BJ (cell line): ENCODE measurements around the gene SLC12A7. TPM values are rescaled to one million over a fixed set of nuclear protein-coding genes. Genes with fewer than 3 reads are reported as not detected.

Experiments used
- CTCF ChIA-PET: fragments of 350-600 bp; formaldehyde crosslinking; extraction: SDS; loops from one replicate; lab custom pipeline; 2021; ENCODE audit warnings: antibody characterized with exemption, inconsistent platforms; lab: Yijun Ruan, JAX
- POLR2A ChIA-PET: fragments of 300-600 bp; sonication (Branson Sonifier 250); formaldehyde crosslinking; extraction: SDS; loops from one replicate; lab custom pipeline; 2021; ENCODE audit warnings: antibody characterized with exemption; lab: Charles Lee
- DNase-seq: peaks from one replicate; pipeline ENCODE4 v3.0.0-alpha.2; 2011; ENCODE audit warnings: low read depth
- H3K27me3 ChIP-seq: 2 replicates; pipeline ENCODE4 v1.6.0; 2011; ENCODE audit warnings: low read length; ENCODE audit not compliant: control insufficient read depth, insufficient read depth
- H3K36me3 ChIP-seq: 2 replicates; pipeline ENCODE4 v1.5.1; 2011; ENCODE audit warnings: low read length; ENCODE audit not compliant: control insufficient read depth, insufficient read depth
- H3K4me3 ChIP-seq: 2 replicates; pipeline ENCODE4 v1.5.1; 2011; ENCODE audit warnings: low read depth, mild to moderate bottlenecking, control low read depth, low read length
- polyA plus RNA-seq: library from polyadenylated mRNA; depleted of rRNA; stranded (reverse); fragments of >200 nt; gene quantifications from 2 replicates; pipeline ENCODE4 v1.2.3, GENCODE V29; 2011
- TF ChIP-seq, protein P1 (sequence below): IDR thresholded peaks from 2 replicates; pipeline ENCODE4 v1.5.1; 2011; ENCODE audit warnings: low read depth, mild to moderate bottlenecking, control low read depth, inconsistent platforms, low read length, moderate library complexity; ENCODE audit not compliant: insufficient read depth

Gene SLC12A7
- polyA plus RNA-seq, 1 experiment: 4.6 TPM

- DNase-seq: no peak
- ChIA-PET CTCF (no interaction called here), POLR2A (no interaction called here)
- peaks cover 5% of the 10 kb centered on the region for H3K36me3 ChIP-seq
- H3K27me3 ChIP-seq: no peaks in the 10 kb centered on the region
- TF ChIP-seq, protein P1, sequence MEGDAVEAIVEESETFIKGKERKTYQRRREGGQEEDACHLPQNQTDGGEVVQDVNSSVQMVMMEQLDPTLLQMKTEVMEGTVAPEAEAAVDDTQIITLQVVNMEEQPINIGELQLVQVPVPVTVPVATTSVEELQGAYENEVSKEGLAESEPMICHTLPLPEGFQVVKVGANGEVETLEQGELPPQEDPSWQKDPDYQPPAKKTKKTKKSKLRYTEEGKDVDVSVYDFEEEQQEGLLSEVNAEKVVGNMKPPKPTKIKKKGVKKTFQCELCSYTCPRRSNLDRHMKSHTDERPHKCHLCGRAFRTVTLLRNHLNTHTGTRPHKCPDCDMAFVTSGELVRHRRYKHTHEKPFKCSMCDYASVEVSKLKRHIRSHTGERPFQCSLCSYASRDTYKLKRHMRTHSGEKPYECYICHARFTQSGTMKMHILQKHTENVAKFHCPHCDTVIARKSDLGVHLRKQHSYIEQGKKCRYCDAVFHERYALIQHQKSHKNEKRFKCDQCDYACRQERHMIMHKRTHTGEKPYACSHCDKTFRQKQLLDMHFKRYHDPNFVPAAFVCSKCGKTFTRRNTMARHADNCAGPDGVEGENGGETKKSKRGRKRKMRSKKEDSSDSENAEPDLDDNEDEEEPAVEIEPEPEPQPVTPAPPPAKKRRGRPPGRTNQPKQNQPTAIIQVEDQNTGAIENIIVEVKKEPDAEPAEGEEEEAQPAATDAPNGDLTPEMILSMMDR: no peak
- no peak overlapping the region for H3K4me3 ChIP-seq
Measured at GRCh38 chr5:1055896-1056610, 55.8 kb downstream of the SLC12A7 start.

DNA sequence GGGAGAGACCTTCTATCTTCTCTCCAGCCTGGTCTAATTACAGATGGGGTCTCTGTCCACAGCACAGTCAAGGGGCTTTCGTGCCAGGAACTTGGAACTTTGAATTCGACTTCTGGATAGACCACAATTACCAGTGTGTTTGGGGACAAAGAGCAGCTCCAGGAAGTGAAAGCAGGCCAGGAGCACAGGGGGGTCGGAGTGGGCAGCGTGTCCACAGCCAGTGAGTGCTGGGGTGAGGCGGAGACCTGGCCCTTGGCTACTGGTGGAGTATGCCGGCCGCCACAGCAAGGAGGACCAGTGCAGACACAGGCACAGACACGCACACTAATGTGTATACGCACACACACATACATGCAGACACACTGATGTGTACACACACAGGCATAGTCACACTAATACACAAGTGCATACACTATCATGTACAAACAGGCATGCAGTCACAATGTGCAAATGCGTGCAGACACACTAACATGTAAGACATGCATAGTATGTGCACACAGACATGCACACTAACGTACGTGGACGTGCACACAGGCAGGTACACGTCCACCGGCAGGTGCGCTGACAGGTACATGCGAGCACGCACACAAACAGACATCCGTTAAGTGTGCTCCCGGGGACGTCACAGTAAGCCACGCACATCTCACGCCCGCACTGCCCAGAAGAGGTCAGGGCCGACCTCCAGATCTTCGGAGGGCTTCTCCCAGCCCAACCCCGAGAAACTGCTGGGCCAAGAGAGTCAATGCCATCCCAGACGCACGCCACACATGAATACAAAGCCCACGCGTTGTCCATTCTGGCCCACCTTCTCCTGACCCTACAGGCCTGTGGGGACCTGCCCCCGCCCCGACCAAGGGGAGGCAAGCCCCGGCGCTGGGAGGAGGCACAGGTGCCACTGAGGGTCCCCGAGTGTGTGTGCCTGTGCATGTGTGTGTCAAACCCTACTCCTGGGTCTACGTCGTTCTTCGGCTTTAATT, 56.8 kb downstream of the SLC12A7 start:
- no peaks in the 10 kb centered on the region for H3K27me3 ChIP-seq
- H3K36me3 ChIP-seq: peaks cover 4% of the 10 kb centered on the region
- TF ChIP-seq, protein P1: no peak
- H3K4me3 ChIP-seq: no peak overlapping the region
- DNase-seq: no peak
- ChIA-PET CTCF (no interaction called here), POLR2A (no interaction called here)

- H3K27me3 ChIP-seq: no peaks in the 10 kb centered on the region
- DNase-seq: no peak
- ChIA-PET CTCF (no interaction called here), POLR2A (no interaction called here)
- H3K4me3 ChIP-seq: no peak overlapping the region
- peaks cover 4% of the 10 kb centered on the region for H3K36me3 ChIP-seq
- TF ChIP-seq, protein P1: no peak
Measured at GRCh38 chr5:1054018-1054798, 57.7 kb downstream of the SLC12A7 start.

DNA sequence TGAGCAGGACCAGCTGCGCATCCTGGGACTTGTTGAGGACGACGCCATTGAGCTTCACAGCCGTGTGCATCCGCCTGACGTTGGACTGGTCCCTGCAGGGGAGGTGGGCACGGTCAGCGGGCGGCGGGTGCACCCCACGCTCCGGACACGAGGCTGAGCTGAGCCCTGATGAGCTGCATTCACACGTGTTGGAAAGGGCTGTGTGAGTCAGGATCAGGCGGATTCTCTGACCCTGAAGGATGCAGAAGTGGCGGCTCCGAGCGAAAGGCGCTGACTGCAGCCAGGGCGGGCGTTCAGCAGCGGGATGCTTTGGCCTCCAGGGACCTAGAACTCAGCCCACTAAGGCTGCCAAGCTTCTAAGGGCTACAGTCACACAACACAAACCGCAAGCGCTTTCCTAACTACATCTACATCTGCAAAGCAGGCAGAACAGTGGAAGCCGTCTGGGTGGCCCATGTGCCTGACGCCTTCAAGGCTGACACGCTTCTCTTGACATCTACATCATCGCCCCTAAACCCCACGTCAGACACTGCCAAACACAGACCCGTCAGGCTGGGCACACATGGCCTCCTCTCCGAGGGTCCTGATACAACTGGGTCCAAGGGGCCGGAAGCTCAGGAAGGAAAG, 58.4 kb downstream of the SLC12A7 start:
- TF ChIP-seq, protein P1: no peak
- ChIA-PET POLR2A (no interaction called here), CTCF (interaction anchor here (0.9 to 1.6 kb wide), 2 partner anchors 87 to 114 kb away, joined by 4 read pairs; no protein-coding TSS in a partner anchor)
- peaks cover 2% of the 10 kb centered on the region for H3K36me3 ChIP-seq
- no peak overlapping the region for H3K4me3 ChIP-seq
- H3K27me3 ChIP-seq: no peaks in the 10 kb centered on the region
- DNase-seq: no peak
